A549 treated with CpdA at 1 μM for 4 hours (cell line): ENCODE data around the gene TET3. TPM values are rescaled to one million over a fixed set of nuclear protein-coding genes. Genes with fewer than 3 reads are reported as not detected.

Experiments used
- total RNA-seq: library from RNA; stranded (reverse); fragments of 200-300 nt; extraction: Qiagen RNA extraction; gene quantifications from 5 replicates; pipeline ENCODE4 v1.2.3, GENCODE V29; 2022; ENCODE audit warnings: low read depth

Gene TET3
- 6.0 to 7.6 TPM (median 6.6 TPM) in 5 replicates for total RNA-seq

DNA sequence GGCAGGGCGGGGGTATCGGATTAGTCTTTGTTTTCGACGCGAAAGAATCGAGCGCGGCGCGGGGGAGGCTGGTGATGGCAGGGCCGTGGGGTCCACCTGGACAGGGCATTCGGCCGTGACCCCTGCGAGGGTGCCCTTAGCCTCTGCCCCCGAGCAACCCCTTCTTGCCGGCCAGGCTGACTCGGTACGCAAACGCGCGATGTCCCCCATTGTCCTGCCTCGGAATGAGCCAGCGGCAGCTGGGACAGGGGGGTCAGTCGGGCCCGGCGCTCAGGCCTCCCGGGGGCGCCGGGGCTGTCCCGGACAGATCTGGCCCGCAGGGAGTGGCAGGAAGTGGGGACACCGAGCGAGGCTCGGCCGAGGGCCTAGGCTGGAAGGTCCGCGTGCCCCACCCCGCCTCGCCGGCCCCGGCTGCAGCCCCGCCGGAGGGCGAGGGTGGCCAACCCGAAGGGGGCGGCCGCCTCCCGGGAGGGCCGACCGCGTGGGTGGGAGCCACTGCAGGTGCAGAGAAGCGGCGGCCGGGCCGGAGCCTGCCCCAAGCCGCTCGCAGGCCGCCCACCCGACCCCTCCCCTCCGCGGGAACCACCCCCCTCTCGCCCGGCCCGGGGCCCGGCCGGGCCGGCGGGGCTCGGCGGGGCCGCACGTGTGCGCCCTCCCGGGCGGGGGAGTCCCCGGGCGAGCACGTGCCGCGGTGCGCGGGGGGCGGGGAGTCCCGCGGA lies at the start of gene TET3:
TET3 (plus strand) TSS at position 708 of the 719 bp plus-strand sequence. CDS start 1,494 bp downstream, outside the sequence.

Other genes with a start within 250 kb of the TET3 start
- gene TPRKB, start 247.6 kb upstream of the TET3 start, total RNA-seq, result 66.9 to 107 TPM (median 81.6 TPM) in 5 replicates
- gene DUSP11, start 204.8 kb upstream of the TET3 start, total RNA-seq, result 40.7 to 46.7 TPM (median 41.4 TPM) in 5 replicates
- not detected in 5 replicates for gene C2orf78, start 200.7 kb upstream of the TET3 start, total RNA-seq
- 46.4 to 52.3 TPM (median 48.8 TPM) in 5 replicates for gene STAMBP, start 155.9 kb upstream of the TET3 start, total RNA-seq
- 0.14 to 0.45 TPM (median 0.22 TPM) in 5 replicates for gene ACTG2, start 91.9 kb upstream of the TET3 start, total RNA-seq
- gene DGUOK, start 58.0 kb upstream of the TET3 start, total RNA-seq, result 136 to 152 TPM (median 149 TPM) in 5 replicates
- gene BOLA3, start 163.0 kb downstream of the TET3 start, total RNA-seq, result 125 to 154 TPM (median 128 TPM) in 5 replicates
- gene MOB1A, start 194.0 kb downstream of the TET3 start, total RNA-seq, result 76.2 to 90.9 TPM (median 82.6 TPM) in 5 replicates
- gene MTHFD2, start 213.7 kb downstream of the TET3 start, total RNA-seq, result 150 to 175 TPM (median 172 TPM) in 5 replicates